ENCODE results near the gene CCNQ. TPM values are rescaled to one million over a fixed set of nuclear protein-coding genes. Genes with fewer than 3 reads are reported as not detected.

The CCNQ gene
- total RNA-seq, 1 donor from 2014 or later: 53.4 TPM

- DNase-seq (ENCODE audit: low read depth) (no peak), FAIRE-seq (no peak)
- Histone ChIP-seq H3K36me3 (ENCODE audit: control insufficient read depth, insufficient read depth, low read length) (no peaks in the 10 kb centered on the region), H3K27me3 (ENCODE audit: control insufficient read depth, insufficient read depth, low read length) (no peaks in the 10 kb centered on the region), H3K4me3 (ENCODE audit: low read depth, low read length) (no peak overlapping the region)
- TF ChIP-seq CTCF (IDR thresholded peaks at IDR 0.05; ENCODE audit: insufficient read depth, low read length, severe bottlenecking): no peak
Measured at GRCh38 chrX:153561337-153561736, 37.6 kb downstream of the CCNQ start.

GRCh38 chrX:153560466-153560865 is 38.5 kb downstream of the CCNQ start:
- FAIRE-seq (no peak), DNase-seq (ENCODE audit: low read depth) (no peak)
- Histone ChIP-seq H3K36me3 (ENCODE audit: control insufficient read depth, insufficient read depth, low read length) (no peaks in the 10 kb centered on the region), H3K27me3 (ENCODE audit: control insufficient read depth, insufficient read depth, low read length) (no peaks in the 10 kb centered on the region), H3K4me3 (ENCODE audit: low read depth, low read length) (no peak overlapping the region)
- TF ChIP-seq CTCF (IDR thresholded peaks at IDR 0.05; ENCODE audit: insufficient read depth, low read length, severe bottlenecking): no peak

GRCh38 chrX:153560000-153560399 is 38.9 kb downstream of the CCNQ start:
- H3K36me3 ChIP-seq (ENCODE audit: control insufficient read depth, insufficient read depth, low read length): no peaks in the 10 kb centered on the region
- TF ChIP-seq CTCF (IDR thresholded peaks at IDR 0.05; ENCODE audit: insufficient read depth, low read length, severe bottlenecking): no peak
- no peak overlapping the region for H3K4me3 ChIP-seq (ENCODE audit: low read depth, low read length)
- no peaks in the 10 kb centered on the region for H3K27me3 ChIP-seq (ENCODE audit: control insufficient read depth, insufficient read depth, low read length)
- FAIRE-seq (no peak), DNase-seq (ENCODE audit: low read depth) (no peak)

- no peak for TF ChIP-seq CTCF (IDR thresholded peaks at IDR 0.05; ENCODE audit: insufficient read depth, low read length, severe bottlenecking)
- no peaks in the 10 kb centered on the region for H3K27me3 ChIP-seq (ENCODE audit: control insufficient read depth, insufficient read depth, low read length)
- FAIRE-seq (no peak), DNase-seq (ENCODE audit: low read depth) (no peak)
- H3K4me3 ChIP-seq (ENCODE audit: low read depth, low read length): no peak overlapping the region
- no peaks in the 10 kb centered on the region for H3K36me3 ChIP-seq (ENCODE audit: control insufficient read depth, insufficient read depth, low read length)
Measured at GRCh38 chrX:153557618-153558355, 41.2 kb downstream of the CCNQ start.

- TF ChIP-seq CTCF (IDR thresholded peaks at IDR 0.05; ENCODE audit: insufficient read depth, low read length, severe bottlenecking): no peak
- DNase-seq (ENCODE audit: low read depth) (no peak), FAIRE-seq (no peak)
- H3K4me3 ChIP-seq (ENCODE audit: low read depth, low read length): no peak overlapping the region
- no peaks in the 10 kb centered on the region for H3K27me3 ChIP-seq (ENCODE audit: control insufficient read depth, insufficient read depth, low read length)
- no peaks in the 10 kb centered on the region for H3K36me3 ChIP-seq (ENCODE audit: control insufficient read depth, insufficient read depth, low read length)
Measured at GRCh38 chrX:153556767-153557166, 42.2 kb downstream of the CCNQ start.

All from bronchial epithelial cell (primary cell).